Neural progenitor cell (in vitro differentiated cells): Measurements from ENCODE around the gene ZNF106. TPM values are rescaled to one million over a fixed set of nuclear protein-coding genes. Genes with fewer than 3 reads are reported as not detected.

Source experiments
- DNase-seq: peaks from one replicate; pipeline ENCODE4 v3.0.0-alpha.2; 2016; ENCODE audit warnings: low spot score
- H2AFZ ChIP-seq: fragments of 200-600 bp; sonication (generic); replicated peaks from 2 replicates; pipeline ENCODE4 v1.6.1; 2016; ENCODE audit warnings: antibody characterized with exemption
- H3F3A ChIP-seq: fragments of 200-600 bp; sonication (generic); 2 replicates; pipeline ENCODE4 v1.6.1; 2016; ENCODE audit warnings: antibody characterized with exemption, low read depth
- H3K27ac ChIP-seq: fragments of 200-600 bp; sonication (generic); 2 replicates; pipeline ENCODE4 v1.5.1; 2016; ENCODE audit warnings: mild to moderate bottlenecking
- H3K27me3 ChIP-seq: fragments of 200-600 bp; sonication (generic); 2 replicates; pipeline ENCODE4 v1.6.1; 2016; ENCODE audit warnings: mild to moderate bottlenecking, moderate library complexity
- H3K36me3 ChIP-seq: fragments of 200-600 bp; sonication (generic); 2 replicates; pipeline ENCODE4 v1.5.1; 2016
- H3K4me1 ChIP-seq: fragments of 200-600 bp; sonication (generic); 2 replicates; pipeline ENCODE4 v1.6.1; 2016; ENCODE audit warnings: mixed run types
- H3K4me2 ChIP-seq: fragments of 200-600 bp; sonication (generic); 2 replicates; pipeline ENCODE4 v1.6.1; 2016
- H3K4me3 ChIP-seq: fragments of 200-600 bp; sonication (generic); 2 replicates; pipeline ENCODE4 v1.5.1; 2016
- H3K79me2 ChIP-seq: fragments of 200-600 bp; sonication (generic); 2 replicates; pipeline ENCODE4 v1.6.1; 2016; ENCODE audit warnings: low read depth
- H3K9ac ChIP-seq: fragments of 200-600 bp; sonication (generic); 2 replicates; pipeline ENCODE4 v1.6.1; 2016
- H3K9me3 ChIP-seq: fragments of 200-600 bp; sonication (generic); 2 replicates; pipeline ENCODE4 v1.5.1; 2016; ENCODE audit warnings: low read depth
- H4K20me1 ChIP-seq: fragments of 200-600 bp; sonication (generic); 2 replicates; pipeline ENCODE4 v1.6.1; 2016; ENCODE audit warnings: low read depth
- H3K27ac Mint-ChIP-seq: 3 replicates; pipeline ENCODE4 v1.8.0; 2021; ENCODE audit warnings: mixed read lengths
- H3K27me3 Mint-ChIP-seq: 2 replicates; pipeline ENCODE4 v1.8.0; 2022; ENCODE audit warnings: low read depth, mild to moderate bottlenecking, inconsistent platforms, moderate library complexity, mixed read lengths; ENCODE audit not compliant: insufficient read depth
- H3K36me3 Mint-ChIP-seq: 3 replicates; pipeline ENCODE4 v1.8.0; 2021; ENCODE audit warnings: mixed read lengths
- H3K4me1 Mint-ChIP-seq: 3 replicates; pipeline ENCODE4 v1.8.0; 2021; ENCODE audit warnings: mixed read lengths
- H3K4me3 Mint-ChIP-seq: 3 replicates; pipeline ENCODE4 v1.8.0; 2021; ENCODE audit warnings: mild to moderate bottlenecking, moderate library complexity, mixed read lengths
- H3K9me3 Mint-ChIP-seq: 3 replicates; pipeline ENCODE4 v1.8.0; 2020; ENCODE audit warnings: mixed read lengths
- CTCF ChIP-seq: fragments of 200-600 bp; sonication (generic); IDR thresholded peaks from 2 replicates; pipeline ENCODE4 v1.5.1; 2017; ENCODE audit warnings: antibody characterized with exemption, mild to moderate bottlenecking
- EZH2 ChIP-seq: fragments of 200-600 bp; sonication (generic); IDR thresholded peaks from 2 replicates; pipeline ENCODE4 v1.6.1; 2017; ENCODE audit warnings: antibody characterized with exemption, mild to moderate bottlenecking, moderate library complexity
- EZH2phosphoT487 ChIP-seq: fragments of 200-600 bp; sonication (generic); IDR thresholded peaks from 2 replicates; pipeline ENCODE4 v1.6.1; 2017; ENCODE audit warnings: antibody characterized with exemption
- total RNA-seq: library from RNA; depleted of rRNA; stranded (reverse); fragments of >200 nt; gene quantifications from 2 replicates; pipeline ENCODE4 v1.2.3, GENCODE V29; 2015; ENCODE audit warnings: low replicate concordance

ZNF106 gene
- total RNA-seq, 1 donor from 2014 or later = 72.2 TPM

GRCh38 chr15:42387603-42388002 is 103.3 kb downstream of the ZNF106 start:
- no peak overlapping the region for H3K4me3 ChIP-seq
- TF ChIP-seq EZH2 = no peak
- TF ChIP-seq CTCF = no peak
- no peak for TF ChIP-seq EZH2phosphoT487
- H3K4me1 Mint-ChIP-seq = peaks cover 3% of the 10 kb centered on the region

GRCh38 chr15:42385980-42386700 is 104.8 kb downstream of the ZNF106 start:
- Histone ChIP-seq H3K9me3 (no peaks in the 10 kb centered on the region), H2AFZ (peak overlapping the region; percentile 53), H3K27ac (no peak overlapping the region), H3K4me2 (no peak overlapping the region), H4K20me1 (no peaks in the 10 kb centered on the region), H3K27me3 (no peaks in the 10 kb centered on the region), H3K36me3 (no peaks in the 10 kb centered on the region), H3K9ac (no peak overlapping the region), H3K79me2 (no peaks in the 10 kb centered on the region), H3K4me1 (peaks cover 8% of the 10 kb centered on the region), H3K4me3 (no peak overlapping the region), H3F3A (no peaks in the 10 kb centered on the region)
- peaks cover 3% of the 10 kb centered on the region for H3K4me1 Mint-ChIP-seq
- no peak overlapping the region for H3K4me3 Mint-ChIP-seq
- no peaks in the 10 kb centered on the region for H3K9me3 Mint-ChIP-seq
- H3K36me3 Mint-ChIP-seq = no peaks in the 10 kb centered on the region
- H3K27me3 Mint-ChIP-seq = peaks cover 2% of the 10 kb centered on the region
- no peak overlapping the region for H3K27ac Mint-ChIP-seq
- no peak for DNase-seq
- no peak for TF ChIP-seq CTCF
- TF ChIP-seq EZH2 = no peak
- TF ChIP-seq EZH2phosphoT487 = no peak

More at GRCh38 chr15:42387603-42388002, 103.3 kb downstream of the ZNF106 start:
- Mint-ChIP-seq H3K27ac (no peak overlapping the region), H3K27me3 (peaks cover 2% of the 10 kb centered on the region), H3K36me3 (no peaks in the 10 kb centered on the region), H3K9me3 (no peaks in the 10 kb centered on the region), H3K4me3 (no peak overlapping the region)
- Histone ChIP-seq H3K4me2 (no peak overlapping the region), H3F3A (no peaks in the 10 kb centered on the region), H3K4me1 (peaks cover 8% of the 10 kb centered on the region), H3K9me3 (no peaks in the 10 kb centered on the region), H3K36me3 (no peaks in the 10 kb centered on the region), H3K27me3 (no peaks in the 10 kb centered on the region), H4K20me1 (no peaks in the 10 kb centered on the region), H3K27ac (no peak overlapping the region), H3K79me2 (no peaks in the 10 kb centered on the region), H2AFZ (no peak overlapping the region), H3K9ac (no peak overlapping the region)
- no peak for DNase-seq

GRCh38 chr15:42385206-42385979 is 105.5 kb downstream of the ZNF106 start:
- TF ChIP-seq EZH2phosphoT487 = no peak
- peak; percentile 91 for TF ChIP-seq CTCF
- TF ChIP-seq EZH2 = no peak
- H3K79me2 ChIP-seq = no peaks in the 10 kb centered on the region
- peak overlapping the region; percentile 99 for H2AFZ ChIP-seq
- H3K4me3 Mint-ChIP-seq = no peak overlapping the region
- no peaks in the 10 kb centered on the region for H3K9me3 Mint-ChIP-seq
- H3K4me1 Mint-ChIP-seq = peaks cover 3% of the 10 kb centered on the region
- peaks cover 2% of the 10 kb centered on the region for H3K27me3 Mint-ChIP-seq
- peaks cover 8% of the 10 kb centered on the region for H3K4me1 ChIP-seq
- H3K4me2 ChIP-seq = no peak overlapping the region
- H3K4me3 ChIP-seq = no peak overlapping the region
- no peaks in the 10 kb centered on the region for H4K20me1 ChIP-seq
- H3K27ac ChIP-seq = no peak overlapping the region
- no peaks in the 10 kb centered on the region for H3K27me3 ChIP-seq
- no peak overlapping the region for H3K27ac Mint-ChIP-seq
- H3F3A ChIP-seq = no peaks in the 10 kb centered on the region
- no peaks in the 10 kb centered on the region for H3K36me3 Mint-ChIP-seq
- DNase-seq = peak; percentile 80
- H3K9me3 ChIP-seq = no peaks in the 10 kb centered on the region
- H3K36me3 ChIP-seq = no peaks in the 10 kb centered on the region
- H3K9ac ChIP-seq = no peak overlapping the region
